KMS-11 (cell line): Measurements from ENCODE around the gene SOCS1.

Experiments
- H2AFZ ChIP-seq: fragments of 200-600 bp; sonication (generic); 2 replicates; pipeline ENCODE4 v1.6.1; 2016; ENCODE audit warnings: antibody characterized with exemption, mixed run types, low read depth
- H3K27ac ChIP-seq: fragments of 200-600 bp; sonication (generic); 2 replicates; pipeline ENCODE4 v1.6.1; 2016; ENCODE audit warnings: mild to moderate bottlenecking, mixed run types
- H3K27me3 ChIP-seq: fragments of 200-600 bp; sonication (generic); 2 replicates; pipeline ENCODE4 v1.6.1; 2017; ENCODE audit warnings: mild to moderate bottlenecking, low read depth, mixed run types, moderate library complexity; ENCODE audit not compliant: insufficient read depth
- H3K36me3 ChIP-seq: fragments of 200-600 bp; sonication (generic); 2 replicates; pipeline ENCODE4 v1.6.1; 2017; ENCODE audit warnings: mild to moderate bottlenecking, mixed run types; ENCODE audit not compliant: insufficient read depth
- H3K4me1 ChIP-seq: fragments of 200-600 bp; sonication (generic); 2 replicates; pipeline ENCODE4 v1.6.1; 2016; ENCODE audit warnings: mild to moderate bottlenecking, low read depth, mixed run types; ENCODE audit not compliant: poor library complexity, severe bottlenecking
- H3K4me2 ChIP-seq: fragments of 200-600 bp; sonication (generic); 2 replicates; pipeline ENCODE4 v1.7.0; 2016; ENCODE audit warnings: mild to moderate bottlenecking, mixed run types
- H3K4me3 ChIP-seq: fragments of 200-600 bp; sonication (generic); IDR thresholded peaks from 2 replicates; pipeline ENCODE4 v1.6.1; 2017; ENCODE audit warnings: low read depth, low read length, mixed read lengths; ENCODE audit not compliant: insufficient read depth
- H3K79me2 ChIP-seq: fragments of 200-600 bp; sonication (generic); 2 replicates; pipeline ENCODE4 v1.6.1; 2016; ENCODE audit warnings: low read depth, mixed run types; ENCODE audit not compliant: insufficient read depth
- H3K9ac ChIP-seq: fragments of 200-600 bp; sonication (generic); 2 replicates; pipeline ENCODE4 v1.6.1; 2016; ENCODE audit warnings: mild to moderate bottlenecking, mixed run types
- H4K20me1 ChIP-seq: fragments of 200-600 bp; sonication (generic); 2 replicates; pipeline ENCODE4 v1.6.1; 2016; ENCODE audit warnings: mild to moderate bottlenecking, mixed run types; ENCODE audit not compliant: insufficient read depth
- CTCF ChIP-seq: fragments of 200-600 bp; sonication (generic); conservative IDR thresholded peaks from 2 replicates; pipeline ENCODE4 v1.6.1; 2017; ENCODE audit warnings: low read depth, mild to moderate bottlenecking, antibody characterized with exemption, low read length, moderate library complexity, mixed read lengths

Gene SOCS1

GRCh38 chr16:11208916-11209665, 46.9 kb downstream of the SOCS1 start:
- Histone ChIP-seq H4K20me1 (no peaks in the 10 kb centered on the region), H3K4me1 (peaks cover 20% of the 10 kb centered on the region), H3K9ac (no peak overlapping the region), H3K4me2 (no peak overlapping the region), H3K36me3 (no peaks in the 10 kb centered on the region), H3K79me2 (no peaks in the 10 kb centered on the region), H3K27me3 (no peaks in the 10 kb centered on the region; the same call in 1 of the 2 replicates), H2AFZ (no peak overlapping the region), H3K27ac (no peak overlapping the region), H3K4me3 (no peak overlapping the region)
- no peak for TF ChIP-seq CTCF

GRCh38 chr16:11207646-11208045, 48.4 kb downstream of the SOCS1 start:
- Histone ChIP-seq H3K9ac (no peak overlapping the region), H4K20me1 (no peaks in the 10 kb centered on the region), H3K4me1 (peaks cover 28% of the 10 kb centered on the region), H2AFZ (no peak overlapping the region), H3K4me2 (no peak overlapping the region), H3K36me3 (no peaks in the 10 kb centered on the region), H3K27ac (no peak overlapping the region), H3K4me3 (no peak overlapping the region), H3K27me3 (no peaks in the 10 kb centered on the region; the same call in 1 of the 2 replicates), H3K79me2 (no peaks in the 10 kb centered on the region)
- TF ChIP-seq CTCF = no peak

- Histone ChIP-seq H3K4me2 (no peak overlapping the region; the same call in 1 of the 2 replicates), H3K27me3 (no peaks in the 10 kb centered on the region), H3K79me2 (no peaks in the 10 kb centered on the region), H3K9ac (no peak overlapping the region), H3K36me3 (no peaks in the 10 kb centered on the region), H3K4me1 (peaks cover 34% of the 10 kb centered on the region), H3K4me3 (no peak overlapping the region), H4K20me1 (no peaks in the 10 kb centered on the region), H2AFZ (no peak overlapping the region), H3K27ac (no peak overlapping the region)
- no peak for TF ChIP-seq CTCF
These were observed 50.0 kb downstream of the SOCS1 start for GRCh38 chr16:11205754-11206581.

- Histone ChIP-seq H4K20me1 (no peaks in the 10 kb centered on the region), H3K79me2 (no peaks in the 10 kb centered on the region), H3K4me1 (peaks cover 34% of the 10 kb centered on the region), H3K27ac (no peak overlapping the region), H3K9ac (no peak overlapping the region), H3K36me3 (no peaks in the 10 kb centered on the region), H3K4me2 (no peak overlapping the region), H3K4me3 (no peak overlapping the region), H3K27me3 (no peaks in the 10 kb centered on the region), H2AFZ (no peak overlapping the region)
- TF ChIP-seq CTCF = no peak
These were observed 50.8 kb downstream of the SOCS1 start for GRCh38 chr16:11205065-11205699.
